HG03432 (cell line): ENCODE measurements around the gene LRMDA.

Experiments used
- ATAC-seq: cut with Tn5 transposase; IDR thresholded peaks from one replicate; pipeline ENCODE4 v1.9.1; 2021; ENCODE audit warnings: mild to moderate bottlenecking, moderate library complexity; ENCODE audit not compliant: unreplicated experiment

The LRMDA gene

GRCh38 chr10:75655791-75656451, 224.5 kb downstream of the LRMDA start:
- ATAC-seq = no peak

- no peak for ATAC-seq
Observed at GRCh38 chr10:75657351-75657750, 225.9 kb downstream of the LRMDA start.

DNA sequence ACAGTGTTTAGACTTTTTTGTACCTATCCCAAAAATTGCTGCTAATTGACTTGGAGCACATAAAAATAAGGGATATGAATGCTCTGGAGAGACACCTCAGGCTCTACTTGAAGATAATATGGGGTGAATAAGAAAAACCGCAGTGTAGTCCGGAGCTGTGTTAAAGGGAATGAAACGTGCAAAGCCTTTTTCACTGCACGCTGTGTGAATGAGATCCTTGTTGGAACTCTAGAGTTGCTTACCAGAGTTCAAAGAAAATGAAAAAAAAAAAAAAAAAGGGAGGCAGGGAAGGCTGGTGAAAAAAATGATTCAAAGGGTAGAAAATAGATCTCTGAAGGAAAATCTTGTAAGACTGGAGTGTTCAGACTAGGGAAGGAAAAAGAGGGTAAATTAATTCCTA, 226.6 kb downstream of the LRMDA start:
- ATAC-seq = no peak

- no peak for ATAC-seq
Observed at GRCh38 chr10:75658496-75658895, 227.1 kb downstream of the LRMDA start.

DNA sequence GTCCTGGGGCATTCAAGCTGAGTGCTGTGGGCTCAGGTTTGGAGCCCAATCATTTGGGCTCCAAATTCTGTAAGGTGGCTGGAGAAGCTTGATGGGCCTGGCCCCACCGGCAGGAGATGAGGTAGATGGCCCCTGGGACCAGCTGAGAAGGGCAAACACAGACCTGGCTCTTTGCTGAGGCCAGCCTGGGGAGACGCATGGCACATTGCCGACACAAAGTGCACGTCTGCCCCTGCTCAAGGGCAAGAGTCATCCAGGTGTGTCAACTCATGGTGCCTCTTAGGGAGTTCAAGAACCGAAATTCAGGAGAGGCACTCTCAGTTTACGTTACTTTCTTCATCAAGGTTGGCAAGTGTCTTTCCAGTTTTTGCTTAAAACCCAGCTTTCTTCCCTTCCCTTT, 227.5 kb downstream of the LRMDA start:
- ATAC-seq = no peak

- ATAC-seq = no peak
Observed at GRCh38 chr10:75660823-75661222, 229.4 kb downstream of the LRMDA start.

DNA sequence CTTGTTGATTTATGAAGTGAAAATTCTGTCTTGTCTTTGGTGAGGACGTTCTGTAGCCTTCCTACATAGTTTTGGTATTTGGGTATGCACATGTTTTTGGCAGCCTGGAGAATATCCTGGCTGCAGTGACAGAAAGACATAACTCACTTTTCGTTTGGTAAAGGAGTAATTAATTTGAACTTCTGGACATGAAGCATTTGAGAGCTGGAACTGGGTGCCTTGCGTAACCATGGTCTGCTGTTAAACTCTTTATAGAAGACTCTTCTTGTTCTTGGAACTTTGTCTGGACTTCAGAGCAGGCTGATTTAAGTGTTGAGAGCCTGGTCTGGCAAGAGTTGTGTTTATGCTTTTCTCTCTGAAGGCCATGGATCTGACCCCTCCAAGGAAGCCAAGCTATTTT, 231.3 kb downstream of the LRMDA start:
- no peak for ATAC-seq

DNA sequence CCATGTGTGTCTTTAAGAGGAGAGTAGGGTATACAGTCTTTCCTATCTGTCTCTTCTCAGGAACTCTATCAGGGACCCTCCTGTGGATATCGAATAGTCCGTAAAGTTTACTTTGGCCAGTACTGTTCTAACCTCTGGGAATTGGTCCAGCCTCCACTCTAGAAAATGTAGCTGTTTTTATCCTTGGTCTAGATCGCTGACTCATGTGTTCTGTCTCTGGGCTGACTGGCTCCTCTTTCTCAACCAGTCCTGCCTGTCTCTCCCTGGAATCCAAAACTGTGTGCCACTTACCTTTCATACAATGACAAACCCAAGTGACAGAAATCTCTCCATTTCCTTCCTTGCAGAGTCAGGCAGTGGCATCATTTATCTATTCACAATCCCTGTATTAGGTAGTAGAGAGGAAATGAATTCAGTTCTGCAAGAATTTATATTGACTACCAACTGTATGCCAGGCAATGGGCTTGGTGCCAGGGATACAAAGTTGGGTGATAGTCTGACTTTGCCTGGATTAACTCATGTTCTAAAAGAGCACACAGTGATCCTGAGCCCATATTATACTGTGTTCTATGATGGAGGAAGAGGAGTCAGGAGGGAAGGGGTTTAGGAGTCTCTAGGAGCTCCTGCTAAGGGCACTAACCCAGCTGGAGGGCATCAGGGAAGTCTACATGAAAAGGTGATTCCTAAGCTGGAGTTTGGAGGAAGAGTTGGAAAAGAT, 232.7 kb downstream of the LRMDA start:
- no peak for ATAC-seq

- no peak for ATAC-seq
Observed at GRCh38 chr10:75664968-75665367, 233.5 kb downstream of the LRMDA start.

DNA sequence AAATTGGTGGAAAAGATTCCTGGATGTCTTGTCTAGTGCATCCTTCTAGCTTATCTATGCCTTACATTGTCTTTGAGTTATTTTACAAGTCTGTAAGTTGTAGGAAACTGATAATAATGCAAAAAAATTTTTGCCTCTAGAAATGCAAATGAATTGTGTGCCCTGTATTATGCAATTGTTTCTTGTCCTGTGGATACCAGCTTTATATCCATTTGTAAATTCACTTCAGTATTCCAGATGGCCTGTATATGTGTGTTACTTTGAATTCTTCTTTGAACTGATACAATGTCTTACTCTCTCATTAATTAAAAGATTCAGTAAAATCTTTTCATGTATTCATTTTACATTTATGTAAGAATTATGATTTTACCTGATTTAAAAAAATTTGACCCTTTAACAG, 234.3 kb downstream of the LRMDA start:
- no peak for ATAC-seq

DNA sequence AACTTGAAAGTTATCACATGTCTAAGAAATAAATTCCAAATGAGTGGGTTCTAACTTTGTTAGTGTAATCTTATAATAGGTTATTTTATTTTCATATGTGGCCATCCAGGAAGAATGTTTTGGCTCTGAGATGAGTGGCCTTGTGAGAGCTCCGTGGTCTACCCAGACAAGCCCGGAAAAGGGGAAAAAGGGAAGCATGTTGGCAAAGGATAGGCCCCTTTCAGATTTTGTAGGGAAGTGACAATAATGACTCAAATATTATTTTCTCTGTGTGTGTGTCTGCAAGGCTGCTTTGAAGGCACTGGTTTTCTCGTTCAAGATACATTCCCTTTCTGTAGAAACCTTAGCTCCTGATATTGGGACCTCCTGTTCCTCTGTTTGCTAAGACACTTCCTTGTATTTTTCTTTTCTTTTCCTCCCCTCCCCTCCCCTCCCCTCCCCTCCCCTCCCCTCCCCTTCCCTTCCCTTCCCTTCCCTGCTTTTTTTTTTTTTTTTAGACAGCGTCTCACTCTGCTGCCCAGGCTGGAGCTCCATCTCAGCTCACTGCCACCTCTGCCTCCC, 240.8 kb downstream of the LRMDA start:
- no peak for ATAC-seq

- ATAC-seq = no peak
Observed at GRCh38 chr10:75672842-75673241, 241.4 kb downstream of the LRMDA start.

DNA sequence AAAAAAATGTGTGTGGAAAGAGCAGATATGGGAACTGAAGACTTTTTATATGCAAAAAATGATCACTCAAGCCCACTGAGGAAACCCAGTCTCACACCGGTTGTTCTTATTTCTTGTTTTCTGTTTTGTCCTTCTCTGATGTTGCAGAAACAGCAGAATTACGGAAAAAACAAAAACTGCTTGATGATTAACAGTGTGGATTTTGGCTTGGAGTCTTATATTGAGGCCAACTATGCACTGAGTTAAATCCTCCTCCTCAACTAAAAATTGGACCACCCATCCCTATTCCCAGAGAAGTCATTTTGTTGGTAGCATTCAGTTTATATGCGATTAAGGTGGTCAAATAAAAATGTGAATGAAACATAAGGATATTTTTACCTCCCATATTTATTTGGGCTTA, 246.1 kb downstream of the LRMDA start:
- no peak for ATAC-seq

DNA sequence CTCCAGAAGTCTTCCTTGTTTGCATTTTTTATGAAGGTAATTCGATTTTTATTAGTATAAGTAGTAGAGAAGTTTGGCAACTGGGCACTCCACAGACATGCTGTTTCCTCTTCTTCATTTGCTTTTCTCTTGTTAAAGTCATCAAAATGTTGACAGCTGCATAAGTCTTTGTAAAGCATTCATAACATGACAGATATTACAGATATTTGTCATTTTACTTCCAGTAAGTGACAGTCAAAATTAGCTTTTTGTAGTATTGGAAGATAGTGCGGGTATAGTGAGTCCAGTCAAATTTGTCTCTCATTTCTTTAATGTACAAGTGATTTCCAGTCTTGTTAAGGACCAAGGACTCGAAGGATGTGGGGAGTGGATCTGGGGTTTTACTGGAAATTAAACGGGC, 247.1 kb downstream of the LRMDA start:
- ATAC-seq = no peak

DNA sequence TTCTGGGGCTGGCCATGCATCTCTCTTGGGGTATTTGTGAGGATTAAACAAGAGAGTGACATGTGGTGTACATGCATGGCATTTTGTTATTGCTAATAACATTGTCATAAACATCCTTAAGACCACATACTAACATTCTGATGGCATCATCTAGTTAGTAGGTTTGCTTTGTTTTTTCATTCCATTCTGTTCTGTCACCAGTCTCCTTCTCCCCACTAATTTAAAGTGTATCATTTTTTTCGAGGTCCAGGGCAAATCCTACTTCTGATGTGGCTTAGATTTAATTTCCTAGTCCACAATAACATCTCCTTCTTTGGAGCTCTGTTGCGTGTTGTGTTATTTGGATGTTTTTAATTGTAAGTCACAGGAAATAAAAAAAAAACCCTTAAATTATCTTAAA, 248.1 kb downstream of the LRMDA start:
- ATAC-seq = no peak

GRCh38 chr10:75681334-75681733, 249.9 kb downstream of the LRMDA start:
- ATAC-seq = no peak

DNA sequence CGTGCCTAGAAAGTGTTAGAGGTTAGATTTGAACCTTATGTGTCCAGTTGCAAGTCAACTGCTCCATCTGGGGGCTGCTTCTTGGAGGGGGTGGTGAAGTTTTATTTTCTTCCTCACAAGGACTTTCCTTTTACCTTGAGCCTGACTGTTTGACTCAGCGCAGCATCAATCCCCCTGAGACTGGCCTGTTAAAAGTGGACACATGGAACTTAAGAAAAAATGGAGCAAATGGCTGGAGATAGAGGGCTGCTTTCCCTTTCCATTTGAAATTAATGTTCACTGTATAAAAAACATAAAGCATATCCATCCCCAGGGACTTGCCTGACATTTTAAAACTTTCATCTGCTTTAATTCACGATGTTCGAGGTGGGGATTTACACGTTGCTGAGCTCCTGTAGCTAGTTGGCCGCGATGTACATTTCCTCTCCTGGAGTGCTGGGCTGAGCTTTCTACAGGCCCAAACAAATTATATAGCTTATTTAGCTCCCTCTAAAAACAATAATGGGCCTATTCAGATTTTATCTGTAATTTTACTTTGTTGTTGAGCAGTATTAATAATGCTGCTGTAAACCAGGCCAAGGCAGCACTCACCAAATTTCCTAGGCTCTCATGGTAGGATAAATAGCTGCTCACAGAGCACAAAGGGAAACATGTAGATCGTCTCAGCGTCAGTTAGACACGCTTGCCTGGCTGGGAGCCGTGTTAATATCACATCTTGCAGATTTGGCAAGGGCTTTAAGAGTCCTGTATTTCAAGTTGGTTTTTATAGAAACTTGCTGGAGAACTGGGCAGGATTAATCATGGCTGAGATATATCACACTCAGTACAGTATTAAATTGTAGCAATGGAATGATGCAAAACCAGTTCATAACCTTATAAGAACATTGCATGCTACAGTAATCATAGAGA, 251.5 kb downstream of the LRMDA start:
- no peak for ATAC-seq

GRCh38 chr10:75685187-75685586, 253.8 kb downstream of the LRMDA start:
- no peak for ATAC-seq

DNA sequence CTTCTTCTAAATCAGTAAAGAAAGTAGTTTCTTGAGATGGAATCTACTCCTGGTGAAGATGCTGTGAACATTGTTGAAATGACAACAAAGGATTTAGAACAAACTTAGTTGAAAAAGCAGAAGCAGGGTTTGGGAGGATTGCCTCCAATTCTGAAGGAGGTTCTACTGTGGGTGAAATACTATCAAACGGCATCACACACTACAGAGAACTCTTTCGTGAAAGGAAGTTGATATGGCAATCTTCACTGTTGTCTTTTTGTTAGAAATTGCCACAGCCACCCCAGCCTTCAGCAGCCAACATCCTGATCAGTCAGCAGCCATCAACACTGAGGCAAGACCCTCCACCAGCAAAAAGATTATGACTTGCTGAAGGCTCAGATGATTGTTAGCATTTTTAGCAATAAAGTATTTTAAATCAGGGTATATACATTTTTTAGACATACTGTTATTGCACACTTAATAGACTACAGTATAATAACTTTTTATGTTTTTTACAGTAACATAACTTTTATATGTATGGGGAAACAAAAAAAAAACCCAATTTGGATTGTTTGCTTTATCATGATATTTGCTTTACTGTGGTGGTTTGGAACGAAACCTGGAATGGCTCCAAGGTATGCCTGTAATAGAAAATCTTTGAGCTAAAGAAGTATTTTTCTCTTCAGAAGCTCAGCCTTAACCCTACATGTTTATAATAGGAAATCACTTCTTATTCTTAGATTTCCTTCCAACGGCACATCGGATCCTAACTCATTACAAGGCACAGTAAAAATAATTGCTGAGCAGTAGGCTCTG, 257.3 kb downstream of the LRMDA start:
- ATAC-seq = no peak

GRCh38 chr10:75693489-75693888, 262.1 kb downstream of the LRMDA start:
- no peak for ATAC-seq

- no peak for ATAC-seq
Observed at GRCh38 chr10:75694269-75694668, 262.8 kb downstream of the LRMDA start.
